ENCODE results near the gene TNFSF10. TPM values are rescaled to one million over a fixed set of nuclear protein-coding genes. Genes with fewer than 3 reads are reported as not detected.

TNFSF10 gene
- total and polyA plus RNA-seq, 10 of the 15 experiments (the other 5 are each of a cell fraction or from before 2014, with no cell fraction given) = 2.1 to 12.3 (median 4.4) TPM

GRCh38 chr3:172527306-172527705 lies 4.1 kb upstream of the TNFSF10 start:
- FAIRE-seq (no peak), DNase-seq (ENCODE audit: low read depth, low spot score) (no peak), ATAC-seq (no peak)
- Histone ChIP-seq H3K27me3 (replicated peaks in 1 of 2; ENCODE audit: control insufficient read depth in 2 of 2, insufficient read depth in 2 of 2, low read length in 1 of 2) (no peaks in the 10 kb centered on the region), H2AFZ (ENCODE audit: control insufficient read depth, low read depth, low read length) (no peak overlapping the region), H3K4me2 (ENCODE audit: control insufficient read depth, insufficient read depth) (no peak overlapping the region), H3K9ac (ENCODE audit: control insufficient read depth, insufficient read depth, low read length) (no peak overlapping the region), H3K79me2 (ENCODE audit: control insufficient read depth, insufficient read depth, low read length) (peaks cover 7% of the 10 kb centered on the region), H3K4me1 (ENCODE audit: control insufficient read depth, insufficient read depth, low read length) (0 out of 2 replicates have a peak, but pooled peaks cover 3% of the 10 kb centered on the region), H4K20me1 (ENCODE audit: control insufficient read depth, insufficient read depth) (no peaks in the 10 kb centered on the region), H3K27ac (ENCODE audit: control insufficient read depth, insufficient read depth) (no peak overlapping the region), H3K4me3 (no peak overlapping the region), H3K9me3 (replicated peaks; ENCODE audit: control insufficient read depth, insufficient read depth, low read length) (no peaks in the 10 kb centered on the region), H3K36me3 (ENCODE audit: control insufficient read depth in 2 of 2, insufficient read depth in 2 of 2, low read length in 1 of 2) (no peaks in the 10 kb centered on the region)
- ChIA-PET SMC1A (ENCODE audit: uncharacterized antibody, unreplicated experiment) (no interaction called here), POLR2A (no interaction called here), CTCF (no interaction called here), RAD21 (ENCODE audit: unreplicated experiment) (no interaction called here)
- no peak for TF ChIP-seq MYC (IDR thresholded peaks at IDR 0.05; ENCODE audit: insufficient read depth, insufficient read length, insufficient replicate concordance, low read length, severe bottlenecking)
- TF ChIP-seq ZBED1 (IDR thresholded peaks at IDR 0.05; ENCODE audit: borderline replicate concordance) = no peak
- TF ChIP-seq PAX8 (IDR thresholded peaks at IDR 0.05) = no peak
- TF ChIP-seq GABPA (IDR thresholded peaks at IDR 0.05; ENCODE audit: low read depth) = no peak
- TF ChIP-seq MEF2A (IDR thresholded peaks at IDR 0.05; ENCODE audit: insufficient read depth, low read depth, low read length) = no peak
- TF ChIP-seq ZNF384 (IDR thresholded peaks at IDR 0.05; ENCODE audit: borderline replicate concordance, low read depth, low read length) = no peak
- TF ChIP-seq, protein P1, sequence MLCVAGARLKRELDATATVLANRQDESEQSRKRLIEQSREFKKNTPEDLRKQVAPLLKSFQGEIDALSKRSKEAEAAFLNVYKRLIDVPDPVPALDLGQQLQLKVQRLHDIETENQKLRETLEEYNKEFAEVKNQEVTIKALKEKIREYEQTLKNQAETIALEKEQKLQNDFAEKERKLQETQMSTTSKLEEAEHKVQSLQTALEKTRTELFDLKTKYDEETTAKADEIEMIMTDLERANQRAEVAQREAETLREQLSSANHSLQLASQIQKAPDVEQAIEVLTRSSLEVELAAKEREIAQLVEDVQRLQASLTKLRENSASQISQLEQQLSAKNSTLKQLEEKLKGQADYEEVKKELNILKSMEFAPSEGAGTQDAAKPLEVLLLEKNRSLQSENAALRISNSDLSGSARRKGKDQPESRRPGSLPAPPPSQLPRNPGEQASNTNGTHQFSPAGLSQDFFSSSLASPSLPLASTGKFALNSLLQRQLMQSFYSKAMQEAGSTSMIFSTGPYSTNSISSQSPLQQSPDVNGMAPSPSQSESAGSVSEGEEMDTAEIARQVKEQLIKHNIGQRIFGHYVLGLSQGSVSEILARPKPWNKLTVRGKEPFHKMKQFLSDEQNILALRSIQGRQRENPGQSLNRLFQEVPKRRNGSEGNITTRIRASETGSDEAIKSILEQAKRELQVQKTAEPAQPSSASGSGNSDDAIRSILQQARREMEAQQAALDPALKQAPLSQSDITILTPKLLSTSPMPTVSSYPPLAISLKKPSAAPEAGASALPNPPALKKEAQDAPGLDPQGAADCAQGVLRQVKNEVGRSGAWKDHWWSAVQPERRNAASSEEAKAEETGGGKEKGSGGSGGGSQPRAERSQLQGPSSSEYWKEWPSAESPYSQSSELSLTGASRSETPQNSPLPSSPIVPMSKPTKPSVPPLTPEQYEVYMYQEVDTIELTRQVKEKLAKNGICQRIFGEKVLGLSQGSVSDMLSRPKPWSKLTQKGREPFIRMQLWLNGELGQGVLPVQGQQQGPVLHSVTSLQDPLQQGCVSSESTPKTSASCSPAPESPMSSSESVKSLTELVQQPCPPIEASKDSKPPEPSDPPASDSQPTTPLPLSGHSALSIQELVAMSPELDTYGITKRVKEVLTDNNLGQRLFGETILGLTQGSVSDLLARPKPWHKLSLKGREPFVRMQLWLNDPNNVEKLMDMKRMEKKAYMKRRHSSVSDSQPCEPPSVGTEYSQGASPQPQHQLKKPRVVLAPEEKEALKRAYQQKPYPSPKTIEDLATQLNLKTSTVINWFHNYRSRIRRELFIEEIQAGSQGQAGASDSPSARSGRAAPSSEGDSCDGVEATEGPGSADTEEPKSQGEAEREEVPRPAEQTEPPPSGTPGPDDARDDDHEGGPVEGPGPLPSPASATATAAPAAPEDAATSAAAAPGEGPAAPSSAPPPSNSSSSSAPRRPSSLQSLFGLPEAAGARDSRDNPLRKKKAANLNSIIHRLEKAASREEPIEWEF (IDR thresholded peaks at IDR 0.05; ENCODE audit: insufficient replicate concordance, low read depth, low read length) = no peak
- no peak for TF ChIP-seq NR2C2 (IDR thresholded peaks at IDR 0.05; ENCODE audit: borderline replicate concordance, control insufficient read depth, insufficient read length, low read depth)
- no peak for TF ChIP-seq BCL3 (IDR thresholded peaks at IDR 0.05; ENCODE audit: borderline replicate concordance, insufficient read depth, low read depth, low read length, poor library complexity, severe bottlenecking)
- TF ChIP-seq IKZF1 (conservative IDR thresholded peaks at IDR 0.05) = no peak
- TF ChIP-seq HCFC1 (IDR thresholded peaks at IDR 0.05; ENCODE audit: low read length) = no peak
- TF ChIP-seq CTCF (IDR thresholded peaks at IDR 0.05 in 2 of 3, conservative IDR thresholded peaks at IDR 0.05 in 1 of 3; ENCODE audit: control insufficient read depth in 2 of 3, extremely low read depth in 1 of 3, insufficient read depth in 1 of 3, low read depth in 3 of 3, low read length in 3 of 3) = no peak
- TF ChIP-seq SMAD5 (IDR thresholded peaks at IDR 0.05; ENCODE audit: low read depth) = no peak
- in situ Hi-C loops (cut with MboI) (no loop called here), intact Hi-C loops (cut with micrococcal nuclease; ENCODE audit: unreplicated experiment) (no loop called here)
- 78% methylated on average over 2 of the region's 2 CpGs for WGBS (ENCODE audit: insufficient coverage, insufficient replicate concordance, low lambda C conversion rate, missing lambda C conversion rate)
- BruUV-seq (replicated peaks) = no TSS peak

All from GM12878 (cell line).